LNCaP clone FGC (cell line): ENCODE data around the gene SCCPDH.

Source experiments
- DNase-seq: peaks from one replicate; pipeline ENCODE4 v3.0.0-alpha.2; 2011; ENCODE audit warnings: low read depth
- H3K4me3 ChIP-seq: 2 replicates; pipeline ENCODE4 v1.5.1; 2011; ENCODE audit warnings: mild to moderate bottlenecking, low read depth, low read length, control low read depth
- TF ChIP-seq, protein P1 (sequence below): IDR thresholded peaks from 2 replicates; pipeline ENCODE4 v1.5.1; 2012; ENCODE audit warnings: mild to moderate bottlenecking; ENCODE audit not compliant: control insufficient read depth, insufficient read depth; ENCODE audit errors: extremely low read depth

Gene SCCPDH

DNA sequence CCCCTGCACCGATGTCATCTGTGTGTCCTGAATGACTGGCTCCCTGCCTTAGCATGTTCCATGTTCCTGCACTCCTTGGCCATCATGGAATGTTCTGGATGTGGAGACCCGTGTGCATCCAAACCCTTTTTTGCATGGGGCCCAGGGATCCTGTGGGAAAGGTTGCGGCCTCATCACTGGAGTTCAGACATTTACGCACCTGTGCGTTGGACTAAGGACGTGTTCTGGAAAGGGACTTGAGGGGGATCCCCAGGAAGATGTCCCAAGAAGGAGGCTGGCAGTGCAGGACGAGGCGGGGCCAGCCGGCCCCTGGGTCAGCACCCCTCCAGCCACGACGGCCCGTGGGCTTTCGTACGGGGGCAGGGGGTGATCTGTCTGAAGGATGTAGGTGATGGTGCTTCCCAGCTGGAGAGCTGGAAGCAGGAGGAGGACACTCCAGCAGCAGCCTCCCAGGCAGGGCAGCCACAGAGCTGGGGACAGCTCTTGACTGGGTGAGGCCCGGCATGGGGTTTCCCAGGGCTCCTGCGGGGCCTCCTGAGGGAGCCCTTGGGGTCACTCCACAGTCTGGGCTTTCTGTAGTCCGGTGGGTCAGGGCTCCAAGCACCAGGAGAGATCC lies 67.2 kb downstream of the SCCPDH start:
- DNase-seq: no peak
- TF ChIP-seq, protein P1, sequence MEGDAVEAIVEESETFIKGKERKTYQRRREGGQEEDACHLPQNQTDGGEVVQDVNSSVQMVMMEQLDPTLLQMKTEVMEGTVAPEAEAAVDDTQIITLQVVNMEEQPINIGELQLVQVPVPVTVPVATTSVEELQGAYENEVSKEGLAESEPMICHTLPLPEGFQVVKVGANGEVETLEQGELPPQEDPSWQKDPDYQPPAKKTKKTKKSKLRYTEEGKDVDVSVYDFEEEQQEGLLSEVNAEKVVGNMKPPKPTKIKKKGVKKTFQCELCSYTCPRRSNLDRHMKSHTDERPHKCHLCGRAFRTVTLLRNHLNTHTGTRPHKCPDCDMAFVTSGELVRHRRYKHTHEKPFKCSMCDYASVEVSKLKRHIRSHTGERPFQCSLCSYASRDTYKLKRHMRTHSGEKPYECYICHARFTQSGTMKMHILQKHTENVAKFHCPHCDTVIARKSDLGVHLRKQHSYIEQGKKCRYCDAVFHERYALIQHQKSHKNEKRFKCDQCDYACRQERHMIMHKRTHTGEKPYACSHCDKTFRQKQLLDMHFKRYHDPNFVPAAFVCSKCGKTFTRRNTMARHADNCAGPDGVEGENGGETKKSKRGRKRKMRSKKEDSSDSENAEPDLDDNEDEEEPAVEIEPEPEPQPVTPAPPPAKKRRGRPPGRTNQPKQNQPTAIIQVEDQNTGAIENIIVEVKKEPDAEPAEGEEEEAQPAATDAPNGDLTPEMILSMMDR: no peak

DNA sequence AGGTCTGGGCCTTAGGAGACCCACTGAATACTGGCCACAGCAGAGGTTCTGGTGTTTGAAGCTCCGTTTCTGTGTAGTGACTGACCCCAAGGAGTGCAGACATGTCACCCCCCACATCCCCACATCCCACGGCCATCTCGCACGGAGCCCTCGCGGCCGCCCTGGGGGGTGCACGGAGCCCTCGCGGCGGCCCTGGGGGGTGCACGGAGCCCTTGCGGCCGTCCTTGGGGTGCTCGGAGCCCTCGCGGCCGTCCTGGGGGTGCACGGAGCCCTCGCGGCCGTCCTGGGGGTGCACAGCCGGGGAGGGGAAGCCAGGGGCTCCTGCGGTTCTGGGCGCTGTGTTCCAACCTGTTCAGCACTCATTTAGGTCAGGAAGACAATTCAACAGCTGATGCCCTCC lies 68.4 kb downstream of the SCCPDH start:
- TF ChIP-seq, protein P1: no peak
- H3K4me3 ChIP-seq: no peak overlapping the region
- no peak for DNase-seq

More for the DNA sequence above, 67.2 kb downstream of the SCCPDH start:
- H3K4me3 ChIP-seq: no peak overlapping the region

DNA sequence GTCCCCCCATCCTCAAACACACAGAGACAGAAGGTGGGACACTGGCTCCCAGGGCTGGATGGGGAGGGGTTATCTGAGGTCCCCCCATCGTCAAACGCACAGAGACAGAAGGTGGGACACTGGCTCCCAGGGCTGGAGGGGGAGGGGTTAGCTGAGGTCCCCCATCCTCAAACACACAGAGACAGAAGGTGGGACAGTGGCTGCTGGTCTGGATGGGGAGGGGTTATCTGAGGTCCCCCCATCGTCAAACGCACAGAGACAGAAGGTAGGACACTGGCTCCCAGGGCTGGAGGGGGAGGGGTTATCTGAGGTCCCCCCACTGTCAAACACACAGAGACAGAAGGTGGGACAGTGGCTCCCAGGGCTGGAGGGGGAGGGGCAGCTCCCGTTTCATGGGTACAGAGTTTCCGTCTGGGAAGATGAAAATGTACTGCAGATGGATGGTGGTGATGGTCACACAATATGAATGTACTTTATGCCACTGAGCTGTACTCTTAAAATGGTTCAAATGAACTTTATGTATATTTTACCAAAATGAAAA lies 69.2 kb downstream of the SCCPDH start:
- TF ChIP-seq, protein P1: no peak
- DNase-seq: no peak
- no peak overlapping the region for H3K4me3 ChIP-seq

DNA sequence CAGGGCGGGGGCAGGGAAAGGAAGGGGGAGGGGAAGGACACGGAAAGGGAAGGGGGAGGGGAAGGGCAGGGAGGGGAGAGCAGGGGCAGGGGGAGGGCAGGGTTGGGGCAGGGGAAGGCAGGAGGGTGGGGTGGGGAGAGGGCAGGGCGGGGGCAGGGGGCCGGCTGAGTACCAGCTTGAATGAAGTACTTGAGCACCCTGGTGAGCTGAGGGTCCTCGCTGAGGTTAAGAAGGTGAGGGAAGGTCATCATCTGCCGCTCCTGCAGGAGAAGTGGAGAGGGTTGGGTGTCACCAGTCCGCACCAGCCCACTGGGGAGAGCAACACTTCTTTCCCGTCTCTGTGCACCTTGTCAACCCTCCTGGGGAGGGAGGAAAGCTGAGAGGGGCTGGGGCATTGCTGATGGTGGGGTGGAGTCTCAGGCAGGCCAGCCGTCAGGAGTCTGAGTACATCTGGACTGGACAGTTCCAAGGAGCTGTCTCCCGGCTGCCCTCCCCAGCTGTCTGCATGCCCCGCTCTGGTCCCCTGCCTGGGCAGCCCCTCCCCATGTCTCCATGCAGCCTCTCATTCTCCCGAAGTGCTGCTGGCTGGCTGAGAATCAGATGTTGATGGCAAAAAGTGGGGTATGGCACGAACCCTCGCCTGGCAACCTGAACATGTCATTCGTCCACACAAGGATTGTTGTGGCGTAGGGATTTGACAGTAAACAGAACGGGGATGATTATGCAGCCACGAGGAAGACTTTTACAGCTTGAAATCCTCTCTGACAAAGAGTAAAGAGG lies 70.0 kb downstream of the SCCPDH start:
- TF ChIP-seq, protein P1: no peak
- no peak overlapping the region for H3K4me3 ChIP-seq
- DNase-seq: no peak

DNA sequence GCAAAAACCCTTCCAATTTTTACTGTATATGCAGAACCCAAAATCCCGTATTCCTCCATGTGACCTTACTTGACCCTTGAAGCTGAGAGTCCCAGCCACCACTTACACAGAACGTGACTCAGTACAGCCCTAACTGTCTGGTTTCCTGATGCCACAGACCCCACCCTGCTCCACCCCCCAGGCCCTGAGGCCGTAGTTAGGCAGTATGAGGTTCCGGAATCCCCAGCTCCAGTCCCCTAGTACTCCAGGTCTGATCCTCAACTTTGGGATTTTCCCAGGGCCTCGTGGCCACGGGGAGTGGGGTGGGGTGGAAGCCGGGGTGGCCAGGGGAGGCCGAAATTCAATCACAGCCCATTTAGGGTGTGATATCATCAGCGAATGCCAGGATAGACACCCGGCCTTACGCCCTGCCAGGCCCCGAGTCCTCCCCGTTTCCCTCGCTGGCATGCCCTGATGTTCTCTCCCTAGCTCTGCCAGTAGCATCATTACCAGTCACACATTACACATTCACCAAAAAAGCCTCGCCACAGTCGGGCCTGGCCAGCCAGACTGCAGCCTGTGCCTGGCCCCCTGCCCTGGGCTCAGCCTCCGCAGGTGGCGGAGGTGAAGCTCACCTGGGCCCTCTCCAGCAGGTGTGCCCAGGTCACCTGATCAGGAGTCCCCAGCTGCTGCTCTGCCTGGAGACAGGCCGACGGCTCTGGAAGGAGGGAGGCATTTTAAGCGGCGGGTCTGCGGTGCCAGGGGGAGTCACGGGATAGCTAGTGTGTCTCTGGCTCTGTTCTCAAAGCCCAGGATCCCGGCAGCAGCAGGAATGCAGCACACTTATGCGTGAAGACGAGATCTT lies 70.8 kb downstream of the SCCPDH start:
- no peak for DNase-seq
- H3K4me3 ChIP-seq: no peak overlapping the region
- TF ChIP-seq, protein P1: no peak

DNA sequence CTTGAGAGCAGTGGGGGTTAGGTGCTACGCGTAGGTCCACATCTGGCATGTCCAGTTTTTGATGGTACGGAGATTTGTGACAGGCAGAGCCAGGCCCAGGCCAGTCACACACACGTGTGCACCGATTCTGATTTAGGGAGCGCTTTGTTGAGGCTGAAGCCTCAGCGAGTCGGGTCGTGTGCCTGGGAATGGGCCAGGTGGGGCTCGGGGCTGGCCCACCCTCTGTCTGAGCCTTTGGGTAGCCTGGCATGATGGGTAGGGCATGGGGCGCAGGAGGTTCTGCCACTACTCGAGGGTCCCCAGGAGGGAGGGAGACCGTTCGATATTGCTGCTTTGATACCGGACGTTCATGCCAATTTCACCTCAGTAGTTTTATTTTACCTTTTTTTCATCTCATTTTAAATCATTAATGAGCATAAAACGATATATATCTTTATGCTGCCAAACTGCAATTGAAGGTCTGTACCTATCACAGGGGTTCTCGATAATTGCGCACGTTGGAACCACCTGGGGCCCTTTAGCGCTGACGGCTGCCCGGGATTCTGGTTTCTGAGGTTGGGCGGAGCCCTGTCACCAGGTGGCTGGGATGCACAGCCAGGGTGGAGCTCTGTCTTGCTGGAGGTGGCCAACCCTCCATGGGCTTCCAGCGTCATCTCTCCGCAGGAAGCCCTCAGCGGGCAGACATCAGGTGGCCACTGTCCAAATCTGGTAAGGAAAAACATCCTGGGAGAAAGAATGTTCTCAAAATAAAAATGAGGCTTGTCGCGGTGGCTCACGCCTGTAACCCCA lies 71.9 kb downstream of the SCCPDH start:
- H3K4me3 ChIP-seq: no peak overlapping the region
- no peak for DNase-seq
- TF ChIP-seq, protein P1: no peak
